Measurements from ENCODE around the gene STK38L.

STK38L gene

DNA sequence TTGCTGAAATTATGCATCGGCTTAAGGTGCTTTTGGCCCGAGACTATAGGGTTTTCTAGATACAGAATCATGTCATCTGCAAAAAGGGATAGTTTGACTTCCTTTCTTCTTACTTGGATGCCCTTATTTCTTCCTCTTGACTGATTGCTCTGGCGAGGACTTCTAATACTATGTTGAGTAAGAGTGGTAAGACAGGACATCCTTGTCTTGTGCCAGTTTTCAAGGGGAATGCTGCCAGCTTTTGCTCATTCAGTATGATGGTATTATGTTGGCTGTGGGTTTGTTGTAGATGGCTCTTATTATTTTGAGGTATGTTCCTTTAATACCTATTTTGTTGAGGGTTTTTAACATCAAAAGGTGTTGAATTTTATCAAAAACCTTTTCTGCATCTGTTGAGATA, 96.9 kb downstream of the STK38L start:
- Histone ChIP-seq H3K9me3 (ENCODE audit: control insufficient read depth, insufficient read depth, low read depth, low read length) (no peaks in the 10 kb centered on the region), H3K27ac (ENCODE audit: extremely low read depth, low read depth, low read length) (no peak overlapping the region), H3K36me3 (ENCODE audit: control insufficient read depth in 2 of 2, insufficient read depth in 1 of 2, low read length in 2 of 2) (no peaks in the 10 kb centered on the region; a peak in 1 of 3 replicates), H3K4me3 (ENCODE audit: low read depth, low read length) (no peak overlapping the region), H3K4me1 (ENCODE audit: control insufficient read depth, insufficient read depth, low read length) (peaks cover 8% of the 10 kb centered on the region; the same call in 1 of the 2 replicates)
- TF ChIP-seq ZNF350 (tag by site-specific recombination; IDR thresholded peaks at IDR 0.05) (no peak), MZF1 (tag by site-specific recombination; IDR thresholded peaks at IDR 0.05; ENCODE audit: borderline replicate concordance) (no peak), TRIM28 (IDR thresholded peaks at IDR 0.05; ENCODE audit: borderline replicate concordance, low read length) (no peak), ZNF292 (tag by site-specific recombination; IDR thresholded peaks at IDR 0.05; ENCODE audit: borderline replicate concordance, low read depth) (no peak), ZNF335 (tag by site-specific recombination; conservative IDR thresholded peaks at IDR 0.05) (no peak), ZNF624 (tag by site-specific recombination; IDR thresholded peaks at IDR 0.05) (no peak), SCRT1 (tag by site-specific recombination; IDR thresholded peaks at IDR 0.05; ENCODE audit: borderline replicate concordance) (no peak), PRDM10 (tag by site-specific recombination; IDR thresholded peaks at IDR 0.05) (no peak), SP7 (tag by site-specific recombination; IDR thresholded peaks at IDR 0.05) (no peak)
- TF ChIP-seq, protein P1, sequence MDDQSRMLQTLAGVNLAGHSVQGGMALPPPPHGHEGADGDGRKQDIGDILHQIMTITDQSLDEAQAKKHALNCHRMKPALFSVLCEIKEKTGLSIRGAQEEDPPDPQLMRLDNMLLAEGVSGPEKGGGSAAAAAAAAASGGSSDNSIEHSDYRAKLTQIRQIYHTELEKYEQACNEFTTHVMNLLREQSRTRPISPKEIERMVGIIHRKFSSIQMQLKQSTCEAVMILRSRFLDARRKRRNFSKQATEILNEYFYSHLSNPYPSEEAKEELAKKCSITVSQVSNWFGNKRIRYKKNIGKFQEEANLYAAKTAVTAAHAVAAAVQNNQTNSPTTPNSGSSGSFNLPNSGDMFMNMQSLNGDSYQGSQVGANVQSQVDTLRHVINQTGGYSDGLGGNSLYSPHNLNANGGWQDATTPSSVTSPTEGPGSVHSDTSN (CRISPR knock-in tag; IDR thresholded peaks at IDR 0.05) = no peak
- TF ChIP-seq, protein P2, sequence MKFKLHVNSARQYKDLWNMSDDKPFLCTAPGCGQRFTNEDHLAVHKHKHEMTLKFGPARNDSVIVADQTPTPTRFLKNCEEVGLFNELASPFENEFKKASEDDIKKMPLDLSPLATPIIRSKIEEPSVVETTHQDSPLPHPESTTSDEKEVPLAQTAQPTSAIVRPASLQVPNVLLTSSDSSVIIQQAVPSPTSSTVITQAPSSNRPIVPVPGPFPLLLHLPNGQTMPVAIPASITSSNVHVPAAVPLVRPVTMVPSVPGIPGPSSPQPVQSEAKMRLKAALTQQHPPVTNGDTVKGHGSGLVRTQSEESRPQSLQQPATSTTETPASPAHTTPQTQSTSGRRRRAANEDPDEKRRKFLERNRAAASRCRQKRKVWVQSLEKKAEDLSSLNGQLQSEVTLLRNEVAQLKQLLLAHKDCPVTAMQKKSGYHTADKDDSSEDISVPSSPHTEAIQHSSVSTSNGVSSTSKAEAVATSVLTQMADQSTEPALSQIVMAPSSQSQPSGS (tag by site-specific recombination; IDR thresholded peaks at IDR 0.05; ENCODE audit: low read depth) = no peak
- TF ChIP-seq, protein P3, sequence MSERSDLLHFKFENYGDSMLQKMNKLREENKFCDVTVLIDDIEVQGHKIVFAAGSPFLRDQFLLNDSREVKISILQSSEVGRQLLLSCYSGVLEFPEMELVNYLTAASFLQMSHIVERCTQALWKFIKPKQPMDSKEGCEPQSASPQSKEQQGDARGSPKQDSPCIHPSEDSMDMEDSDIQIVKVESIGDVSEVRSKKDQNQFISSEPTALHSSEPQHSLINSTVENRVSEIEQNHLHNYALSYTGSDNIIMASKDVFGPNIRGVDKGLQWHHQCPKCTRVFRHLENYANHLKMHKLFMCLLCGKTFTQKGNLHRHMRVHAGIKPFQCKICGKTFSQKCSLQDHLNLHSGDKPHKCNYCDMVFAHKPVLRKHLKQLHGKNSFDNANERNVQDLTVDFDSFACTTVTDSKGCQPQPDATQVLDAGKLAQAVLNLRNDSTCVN (tag by site-specific recombination; optimal IDR thresholded peaks at IDR 0.05) = no peak
- TF ChIP-seq, protein P4, sequence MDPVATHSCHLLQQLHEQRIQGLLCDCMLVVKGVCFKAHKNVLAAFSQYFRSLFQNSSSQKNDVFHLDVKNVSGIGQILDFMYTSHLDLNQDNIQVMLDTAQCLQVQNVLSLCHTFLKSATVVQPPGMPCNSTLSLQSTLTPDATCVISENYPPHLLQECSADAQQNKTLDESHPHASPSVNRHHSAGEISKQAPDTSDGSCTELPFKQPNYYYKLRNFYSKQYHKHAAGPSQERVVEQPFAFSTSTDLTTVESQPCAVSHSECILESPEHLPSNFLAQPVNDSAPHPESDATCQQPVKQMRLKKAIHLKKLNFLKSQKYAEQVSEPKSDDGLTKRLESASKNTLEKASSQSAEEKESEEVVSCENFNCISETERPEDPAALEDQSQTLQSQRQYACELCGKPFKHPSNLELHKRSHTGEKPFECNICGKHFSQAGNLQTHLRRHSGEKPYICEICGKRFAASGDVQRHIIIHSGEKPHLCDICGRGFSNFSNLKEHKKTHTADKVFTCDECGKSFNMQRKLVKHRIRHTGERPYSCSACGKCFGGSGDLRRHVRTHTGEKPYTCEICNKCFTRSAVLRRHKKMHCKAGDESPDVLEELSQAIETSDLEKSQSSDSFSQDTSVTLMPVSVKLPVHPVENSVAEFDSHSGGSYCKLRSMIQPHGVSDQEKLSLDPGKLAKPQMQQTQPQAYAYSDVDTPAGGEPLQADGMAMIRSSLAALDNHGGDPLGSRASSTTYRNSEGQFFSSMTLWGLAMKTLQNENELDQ (tag by site-specific recombination; IDR thresholded peaks at IDR 0.05; ENCODE audit: low read depth) = no peak
- ChIA-PET CTCF (no interaction called here), POLR2A (no interaction called here)

GRCh38 chr12:27342536-27342935, 98.5 kb downstream of the STK38L start:
- Histone ChIP-seq H3K4me3 (ENCODE audit: low read depth, low read length) (no peak overlapping the region), H3K27ac (ENCODE audit: extremely low read depth, low read depth, low read length) (no peak overlapping the region), H3K36me3 (ENCODE audit: control insufficient read depth in 2 of 2, insufficient read depth in 1 of 2, low read length in 2 of 2) (no peaks in the 10 kb centered on the region; a peak in 1 of 3 replicates), H3K4me1 (ENCODE audit: control insufficient read depth, insufficient read depth, low read length) (peaks cover 8% of the 10 kb centered on the region), H3K9me3 (ENCODE audit: control insufficient read depth, insufficient read depth, low read depth, low read length) (no peaks in the 10 kb centered on the region)
- TF ChIP-seq ZNF626 (tag by site-specific recombination; IDR thresholded peaks at IDR 0.05) (no peak), ZNF155 (tag by site-specific recombination; IDR thresholded peaks at IDR 0.05) (no peak), ZFP41 (tag by site-specific recombination; IDR thresholded peaks at IDR 0.05; ENCODE audit: borderline replicate concordance) (no peak), ZNF214 (tag by site-specific recombination; IDR thresholded peaks at IDR 0.05; ENCODE audit: borderline replicate concordance) (no peak), ZFP37 (tag by site-specific recombination; IDR thresholded peaks at IDR 0.05) (no peak)
- CTCF ChIA-PET = no interaction called here
- POLR2A ChIA-PET = no interaction called here
